ENCODE results near the gene TMEM175.

GRCh38 chr4:948936-949300, 16.7 kb downstream of the TMEM175 start:
- TF ChIP-seq CTCF (IDR thresholded peaks at IDR 0.05), result no peak
- TF ChIP-seq ZFX (IDR thresholded peaks at IDR 0.05; ENCODE audit: borderline replicate concordance), result no peak
